Diencephalon (tissue), 1 donor: ENCODE results near the gene COL12A1. TPM values are rescaled to one million over a fixed set of nuclear protein-coding genes. Genes with fewer than 3 reads are reported as not detected.

Experiments
- total RNA-seq: library from RNA; depleted of rRNA; stranded (reverse); fragments of >200 nt; gene quantifications from one replicate; pipeline ENCODE4 v1.2.3, GENCODE V29; 2014

Gene COL12A1
- 8.3 TPM for total RNA-seq

GRCh38 chr6:75205776-75206575, at the start of gene COL12A1:
Gene COL12A1 (minus strand): TSS chr6:75206053. CDS start chr6:75202792, 3,261 bp downstream.

GRCh38 chr6:75243333-75244062, 37.6 kb upstream of the COL12A1 start, which contains the start of gene COX7A2:
Gene COX7A2 (minus strand): TSS chr6:75243801. CDS start chr6:75243734, 67 bp downstream.

Other genes starting within 250 kb of the COL12A1 start
- gene COX7A2, start 37.7 kb upstream of the COL12A1 start, total RNA-seq, result 300 TPM
- 206 TPM for gene TMEM30A, start 78.7 kb upstream of the COL12A1 start, total RNA-seq